ENCODE measurements around the gene ETHE1.
"Not testable (repeated sequence)": the region's sequence is repeated elsewhere in the genome, so short reads cannot be mapped to it uniquely, and the experiment has no call there.

DNA sequence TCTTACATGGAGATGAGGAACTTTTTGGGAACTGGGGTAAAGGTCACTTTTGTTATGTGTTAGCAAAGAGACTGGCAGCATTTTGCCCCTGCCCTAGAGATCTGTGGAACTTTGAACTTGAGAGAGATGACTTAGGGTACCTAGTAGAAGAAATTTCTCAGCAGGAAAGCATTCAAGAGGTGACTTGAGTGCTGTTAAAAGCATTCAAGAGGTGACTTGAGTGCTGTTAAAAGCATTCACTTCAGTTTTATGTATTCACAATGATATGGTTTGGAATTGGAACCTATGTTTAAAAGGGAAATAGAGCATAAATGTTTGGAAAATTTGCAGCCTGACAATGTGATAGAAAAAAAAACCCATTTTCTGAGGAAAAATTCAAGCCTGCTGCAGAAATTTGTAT lies 14.6 kb downstream of the ETHE1 start:
- not testable (repeated sequence) for TF ChIP-seq EP300 (conservative IDR thresholded peaks at IDR 0.05; ENCODE audit: poor library complexity, severe bottlenecking); CTCF (IDR thresholded peaks at IDR 0.05; ENCODE audit: poor library complexity, severe bottlenecking); POLR2AphosphoS5 (IDR thresholded peaks at IDR 0.05); EZH2 (IDR thresholded peaks at IDR 0.05; ENCODE audit: borderline replicate concordance, insufficient read depth, low read length, poor library complexity, severe bottlenecking)
